Upper lobe of right lung (tissue), 1 donor: ENCODE data around the gene DNAJC8. TPM values are rescaled to one million over a fixed set of nuclear protein-coding genes. Genes with fewer than 3 reads are reported as not detected.
A peak's percentile ranks its signal among the peaks of the same experiment; 100 is the strongest.

Experiments
- ATAC-seq: fragments of 200-7000 bp; cut with Tn5 transposase; one replicate; pipeline ENCODE4 v1.9.1; 2020; ENCODE audit warnings: mild to moderate bottlenecking, moderate library complexity
- DNase-seq: peaks from one replicate; pipeline ENCODE4 v3.0.0-alpha.2; 2020
- H3K27ac ChIP-seq: fragments of 200-600 bp; one replicate; pipeline ENCODE4 v1.8.0; 2022
- H3K27me3 ChIP-seq: fragments of 200-600 bp; one replicate; pipeline ENCODE4 v1.8.0; 2022; ENCODE audit warnings: mild to moderate bottlenecking
- H3K36me3 ChIP-seq: fragments of 200-600 bp; one replicate; pipeline ENCODE4 v1.8.0; 2022
- H3K4me1 ChIP-seq: fragments of 200-600 bp; one replicate; pipeline ENCODE4 v1.8.0; 2022
- H3K4me3 ChIP-seq: fragments of 200-600 bp; one replicate; pipeline ENCODE4 v1.8.0; 2022; ENCODE audit warnings: mild to moderate bottlenecking
- H3K9me3 ChIP-seq: fragments of 200-600 bp; one replicate; pipeline ENCODE4 v1.8.0; 2022
- CTCF ChIP-seq: fragments of 200-600 bp; IDR thresholded peaks from one replicate; pipeline ENCODE4 v1.8.0; 2022; ENCODE audit warnings: antibody characterized with exemption
- intact Hi-C: fragments of 100-400 bp; cut with DNase I; formaldehyde crosslinking; loops from one replicate; pipeline ENCODE4 v1.11.0; 2022
- total RNA-seq: library from RNA; stranded (reverse); fragmentation: NEBNext Ultra II Directional; extraction: Animal tissue kit (Norgen Biotek cat#: 25700); gene quantifications from one replicate; pipeline ENCODE4 v1.2.1, GENCODE V29; 2021
- donor health status: DM: no; HTN: yes; CAD: no; lungs with severe emphysema.

Gene DNAJC8
- total RNA-seq, 1 donor from 2014 or later = 65.4 TPM

GRCh38 chr1:28176492-28177470, 56.0 kb downstream of the DNAJC8 start, which contains the start of gene PTAFR:
Gene PTAFR (minus strand): TSS chr1:28176690. CDS start chr1:28151021, 25,669 bp downstream.
- H3K27me3 ChIP-seq = no peaks in the 10 kb centered on the region
- intact Hi-C loops = no loop called here
- peaks cover 23% of the 10 kb centered on the region for H3K4me1 ChIP-seq
- DNase-seq (peak; percentile 72), ATAC-seq (peak; percentile 74)
- peak within 1 kb of the TSS; percentile 35 for H3K4me3 ChIP-seq
- TF ChIP-seq CTCF = no peak
- no peaks in the 10 kb centered on the region for H3K36me3 ChIP-seq
- H3K9me3 ChIP-seq = no peaks in the 10 kb centered on the region
- H3K27ac ChIP-seq = peak within 1 kb of the TSS; percentile 80

- ATAC-seq (no peak), DNase-seq (no peak)
- Histone ChIP-seq H3K36me3 (no peaks in the 10 kb centered on the region), H3K4me3 (peak overlapping the region; percentile 35), H3K27ac (peak overlapping the region; percentile 80), H3K9me3 (no peaks in the 10 kb centered on the region), H3K27me3 (no peaks in the 10 kb centered on the region), H3K4me1 (peaks cover 29% of the 10 kb centered on the region)
- intact Hi-C loops = no loop called here
- TF ChIP-seq CTCF = no peak
Measured at GRCh38 chr1:28175955-28176485, 56.8 kb downstream of the DNAJC8 start.

GRCh38 chr1:28173980-28174297, 58.9 kb downstream of the DNAJC8 start:
- H3K9me3 ChIP-seq = no peaks in the 10 kb centered on the region
- H3K4me1 ChIP-seq = peaks cover 29% of the 10 kb centered on the region
- H3K36me3 ChIP-seq = no peaks in the 10 kb centered on the region
- peak overlapping the region; percentile 35 for H3K4me3 ChIP-seq
- DNase-seq (no peak), ATAC-seq (no peak)
- peak overlapping the region; percentile 80 for H3K27ac ChIP-seq
- no peak for TF ChIP-seq CTCF
- H3K27me3 ChIP-seq = no peaks in the 10 kb centered on the region
- intact Hi-C loops = no loop called here

- Histone ChIP-seq H3K4me3 (peak overlapping the region; percentile 35), H3K9me3 (no peaks in the 10 kb centered on the region), H3K27ac (peak overlapping the region; percentile 80), H3K36me3 (no peaks in the 10 kb centered on the region), H3K4me1 (peaks cover 32% of the 10 kb centered on the region), H3K27me3 (no peaks in the 10 kb centered on the region)
- intact Hi-C loops = no loop called here
- ATAC-seq (no peak), DNase-seq (no peak)
- no peak for TF ChIP-seq CTCF
Measured at GRCh38 chr1:28173151-28173979, 59.5 kb downstream of the DNAJC8 start.

- Histone ChIP-seq H3K27me3 (no peaks in the 10 kb centered on the region), H3K27ac (peak overlapping the region; percentile 80), H3K36me3 (no peaks in the 10 kb centered on the region), H3K4me3 (no peak overlapping the region), H3K4me1 (peaks cover 32% of the 10 kb centered on the region), H3K9me3 (no peaks in the 10 kb centered on the region)
- DNase-seq = no peak
- TF ChIP-seq CTCF = no peak
- peak; percentile 72 for ATAC-seq
- intact Hi-C loops = no loop called here
Measured at GRCh38 chr1:28172713-28173150, 60.1 kb downstream of the DNAJC8 start.
